Suprapubic skin (tissue), 4 donors: Measurements from ENCODE around the gene CERS4.

Experiments
- CTCF ChIP-seq, 2 donors: fragments of 200-600 bp in 1 of 2; fragments of 450-650 bp in 1 of 2; sonication (generic) in 1 of 2; IDR thresholded peaks; one replicate each; pipeline ENCODE4 v1.5.1; 2016 to 2019; ENCODE audit warnings: antibody characterized with exemption in 2 of 2, mild to moderate bottlenecking in 1 of 2, moderate library complexity in 1 of 2
- EP300 ChIP-seq: sonication (generic); formaldehyde crosslinking; IDR thresholded peaks from one replicate; pipeline ENCODE4 v1.6.1; 2017; ENCODE audit warnings: antibody characterized with exemption
- POLR2A ChIP-seq, 2 donors: fragments of 450-650 bp; IDR thresholded peaks; one replicate each; pipeline ENCODE4 v1.6.1; 2017; ENCODE audit warnings: antibody characterized with exemption in 2 of 2, mild to moderate bottlenecking in 2 of 2, moderate library complexity in 2 of 2
- POLR2AphosphoS5 ChIP-seq, 3 donors: sonication (generic); formaldehyde crosslinking; IDR thresholded peaks; one replicate each; pipeline ENCODE4 v1.6.1; 2017; ENCODE audit warnings: antibody characterized with exemption in 3 of 3

- TF ChIP-seq CTCF (IDR thresholded peaks at IDR 0.05) (no peak), POLR2A (IDR thresholded peaks at IDR 0.05) (no peak), EP300 (no peak), POLR2AphosphoS5 (IDR thresholded peaks at IDR 0.05) (no peak)
These were observed 7.2 kb downstream of the CERS4 start for GRCh38 chr19:8216357-8216756.
